IMR-90 (cell line): ENCODE results near the gene TRAF1. TPM values are rescaled to one million over a fixed set of nuclear protein-coding genes. Genes with fewer than 3 reads are reported as not detected.

ENCODE experiments used
- ATAC-seq: fragments of 200-7000 bp; cut with Tn5 transposase; 2 replicates; pipeline ENCODE4 v1.9.1; 2020; ENCODE audit warnings: low read depth, mild to moderate bottlenecking, moderate library complexity
- BruUV-seq: library from RNA; stranded (reverse); fragments of 400-500 nt; replicated peaks from 2 replicates; lab custom pipeline; 2021; lab: Mats Ljungman, UMichigan
- CTCF ChIA-PET: fragments of 300-600 bp; formaldehyde crosslinking; extraction: SDS; loops from one replicate; lab custom pipeline; 2021; ENCODE audit warnings: antibody characterized with exemption; lab: Yijun Ruan, JAX
- POLR2A ChIA-PET: fragments of 300-600 bp; sonication (Branson Sonifier 250); formaldehyde crosslinking; loops from one replicate; lab custom pipeline; 2022; ENCODE audit warnings: antibody characterized with exemption; ENCODE audit not compliant: unreplicated experiment; lab: Charles Lee
- DNase-seq: peaks from one replicate; pipeline ENCODE4 v3.0.0; 2013
- H2AFZ ChIP-seq: replicated peaks from 2 replicates; pipeline ENCODE3; 2013; ENCODE audit warnings: low read length, mild to moderate bottlenecking; ENCODE audit not compliant: poor library complexity
- H2AK5ac ChIP-seq: 2 replicates; pipeline ENCODE4 v1.6.1; 2013; ENCODE audit warnings: low read depth, low read length, inconsistent platforms
- H2AK9ac ChIP-seq: replicated peaks from 2 replicates; pipeline ENCODE3; 2013; ENCODE audit warnings: mild to moderate bottlenecking, low read depth, low read length, moderate library complexity; ENCODE audit not compliant: poor library complexity
- H2BK120ac ChIP-seq: 2 replicates; pipeline ENCODE4 v1.6.1; 2013; ENCODE audit warnings: low read depth, low read length, inconsistent platforms
- H2BK15ac ChIP-seq: 3 replicates; pipeline ENCODE4 v1.6.1; 2013; ENCODE audit warnings: low read depth, low read length, inconsistent platforms
- H2BK20ac ChIP-seq: 2 replicates; pipeline ENCODE4 v1.6.1; 2013; ENCODE audit warnings: low read depth, mild to moderate bottlenecking, inconsistent platforms, low read length, moderate library complexity
- H2BK5ac ChIP-seq: 2 replicates; pipeline ENCODE4 v1.6.1; 2013; ENCODE audit warnings: mild to moderate bottlenecking, low read depth, low read length, inconsistent platforms; ENCODE audit not compliant: poor library complexity, severe bottlenecking
- H3K14ac ChIP-seq: replicated peaks from 2 replicates; pipeline ENCODE4 v1.6.1; 2013; ENCODE audit warnings: low read depth, low read length, inconsistent platforms
- H3K18ac ChIP-seq: 2 replicates; pipeline ENCODE4 v1.6.1; 2013; ENCODE audit warnings: low read depth, low read length, control low read depth
- H3K23ac ChIP-seq: 2 replicates; pipeline ENCODE4 v1.6.1; 2013; ENCODE audit warnings: low read depth, low read length, inconsistent platforms
- H3K27ac ChIP-seq: 2 replicates; pipeline ENCODE4 v1.5.1; 2013; ENCODE audit warnings: mild to moderate bottlenecking, control low read depth, low read length; ENCODE audit not compliant: insufficient read depth
- H3K27me3 ChIP-seq: 2 replicates; pipeline ENCODE4 v1.6.1; 2013; ENCODE audit warnings: low read length; ENCODE audit not compliant: control insufficient read depth, insufficient read depth
- H3K36me3 ChIP-seq: 2 replicates; pipeline ENCODE4 v1.6.1; 2013; ENCODE audit warnings: low read length, mixed read lengths; ENCODE audit not compliant: control insufficient read depth, insufficient read depth
- H3K4ac ChIP-seq: 2 replicates; pipeline ENCODE4 v1.6.1; 2013; ENCODE audit warnings: low read depth, low read length, inconsistent platforms
- H3K4me1 ChIP-seq: 2 replicates; pipeline ENCODE4 v1.6.1; 2013; ENCODE audit warnings: low read length, mixed read lengths; ENCODE audit not compliant: control insufficient read depth, insufficient read depth
- H3K4me2 ChIP-seq: 2 replicates; pipeline ENCODE4 v1.6.1; 2013; ENCODE audit warnings: low read depth, mild to moderate bottlenecking, control low read depth, low read length, moderate library complexity
- H3K4me3 ChIP-seq: 2 replicates; pipeline ENCODE4 v1.5.1; 2013; ENCODE audit warnings: low read depth, mild to moderate bottlenecking, control low read depth, low read length, moderate library complexity; ENCODE audit not compliant: insufficient read depth
- H3K56ac ChIP-seq: 2 replicates; pipeline ENCODE4 v1.6.1; 2013; ENCODE audit warnings: low read length, inconsistent platforms; ENCODE audit not compliant: insufficient read depth; ENCODE audit errors: extremely low read depth
- H3K79me1 ChIP-seq, 2 experiments: 2 replicates each; pipeline ENCODE4 v1.6.1; 2013; ENCODE audit warnings: low read length in 2 of 2, inconsistent platforms in 1 of 2, low read depth in 1 of 2
- H3K9ac ChIP-seq: 2 replicates; pipeline ENCODE4 v1.6.1; 2013; ENCODE audit warnings: low read depth, low read length, control low read depth
- H3K9me1 ChIP-seq: 2 replicates; pipeline ENCODE4 v1.6.1; 2013; ENCODE audit warnings: low read length, inconsistent platforms; ENCODE audit not compliant: insufficient read depth
- H3K9me3 ChIP-seq: 2 replicates; pipeline ENCODE4 v1.6.1; 2013; ENCODE audit warnings: low read length; ENCODE audit not compliant: control insufficient read depth, insufficient read depth
- H4K20me1 ChIP-seq: 2 replicates; pipeline ENCODE4 v1.6.1; 2013; ENCODE audit warnings: low read length, inconsistent platforms; ENCODE audit not compliant: insufficient read depth
- H4K5ac ChIP-seq: 2 replicates; pipeline ENCODE4 v1.6.1; 2013; ENCODE audit warnings: mild to moderate bottlenecking, low read depth, low read length, control low read depth
- H4K8ac ChIP-seq, 2 experiments: 2 replicates each; pipeline ENCODE4 v1.6.1; 2013; ENCODE audit warnings: low read depth in 2 of 2, low read length in 2 of 2, control low read depth in 1 of 2, inconsistent platforms in 1 of 2
- H4K91ac ChIP-seq: 2 replicates; pipeline ENCODE4 v1.6.1; 2013; ENCODE audit warnings: low read depth, low read length, inconsistent platforms; ENCODE audit not compliant: insufficient read depth
- BHLHE40 ChIP-seq: fragments of 150-350 bp; IDR thresholded peaks from 2 replicates; pipeline ENCODE4 v1.6.1; 2016; ENCODE audit warnings: mild to moderate bottlenecking, low read depth, low read length
- MAFK ChIP-seq: IDR thresholded peaks from 2 replicates; pipeline ENCODE4 v1.6.1; 2012; ENCODE audit warnings: low read depth, low read length, improper control_type of control experiment
- MXI1 ChIP-seq: IDR thresholded peaks from 2 replicates; pipeline ENCODE4 v1.6.1; 2012; ENCODE audit warnings: low read depth, mild to moderate bottlenecking, low read length, moderate library complexity, borderline replicate concordance
- SMC3 ChIP-seq: fragments of 150-350 bp; IDR thresholded peaks from 2 replicates; pipeline ENCODE4 v1.6.1; 2016; ENCODE audit warnings: low read depth, mild to moderate bottlenecking, antibody characterized with exemption, low read length, moderate library complexity
- WGBS, 2 experiments: methylation state at CpG; one replicate each; pipeline versions ENCODE4 v1.1.5 to v1.1.7; 2013; ENCODE audit warnings: missing lambda C conversion rate in 2 of 2; ENCODE audit not compliant: insufficient read length in 1 of 2; ENCODE audit errors: extremely low coverage in 2 of 2; 5-methylcytosine and 5-hydroxymethylcytosine counted together
- dilution Hi-C: fragments of 300-500 bp; cut with HindIII; formaldehyde crosslinking; loops from one replicate; pipeline ENCODE4 v1.14.3; 2018; ENCODE audit warnings: low sequenced_read_pairs; ENCODE audit not compliant: unreplicated experiment
- in situ Hi-C: fragments of 300-500 bp; cut with MboI; formaldehyde crosslinking; loops from 3 replicates; pipeline ENCODE4 v1.14.3; 2019; ENCODE audit warnings: low sequenced_read_pairs, inconsistent platforms, mixed read lengths
- intact Hi-C: fragments of 100-400 bp; cut with micrococcal nuclease; formaldehyde crosslinking; loops from 2 replicates; pipeline ENCODE4 v1.10.0; 2022
- polyA plus RNA-seq, 3 experiments: library from polyadenylated mRNA; depleted of rRNA; stranded (reverse); fragments of >200 nt; gene quantifications; 2 replicates each; pipeline ENCODE4 v1.2.3, GENCODE V29; 2012; ENCODE audit warnings: low replicate concordance in 1 of 3
- total RNA-seq: library from RNA; depleted of rRNA; stranded (reverse); fragments of >200 nt; gene quantifications from 2 replicates; pipeline ENCODE4 v1.2.3, GENCODE V29; 2012

The TRAF1 gene
- total and polyA plus RNA-seq, 2 of the 4 experiments (the other 2 are of a cell fraction): 3.9 to 4.1 TPM

GRCh38 chr9:120869360-120869687 is 57.3 kb downstream of the TRAF1 start:
- POLR2A ChIA-PET: no interaction called here
- peak overlapping the region; percentile 48 for H3K4me3 ChIP-seq

More at GRCh38 chr9:120869360-120869687, 57.3 kb downstream of the TRAF1 start:
- Histone ChIP-seq H3K4me1 (peaks cover 10% of the 10 kb centered on the region), H2AK5ac (peak overlapping the region; percentile 63), H3K14ac (peak overlapping the region; percentile 19; the same call in 1 of the 2 replicates), H3K18ac (no peak overlapping the region; the same call in 1 of the 2 replicates), H3K27me3 (no peaks in the 10 kb centered on the region), H4K8ac (peak overlapping the region; percentile 91 to 93; a peak in 3 of 4 replicates), H3K9me3 (no peaks in the 10 kb centered on the region), H3K79me1 (peaks cover 13 to 45% of the 10 kb centered on the region in 2 experiments), H2BK5ac (peak overlapping the region; percentile 42), H2AK9ac (peak overlapping the region; percentile 75), H3K9me1 (peaks cover 28% of the 10 kb centered on the region), H3K4ac (peak overlapping the region; percentile 69), H3K4me2 (peak overlapping the region; percentile 59), H3K23ac (no peak overlapping the region), H3K56ac (no peak overlapping the region), H4K20me1 (no peaks in the 10 kb centered on the region), H2BK15ac (peak overlapping the region; percentile 57; the same call in 1 of the 3 replicates), H3K36me3 (peaks cover 31% of the 10 kb centered on the region), H2AFZ (peak overlapping the region; percentile 91), H3K9ac (peak overlapping the region; percentile 28), H4K5ac (peak overlapping the region; percentile 38), H2BK120ac (peak overlapping the region; percentile 25), H2BK20ac (0 out of 2 replicates have a peak overlapping the region, but pooled peaks have one; percentile 5), H3K27ac (peak overlapping the region; percentile 69), H4K91ac (peak overlapping the region; percentile 62; the same call in 1 of the 2 replicates)
- BruUV-seq: no TSS peak
- CTCF ChIA-PET: interaction anchor here (0.6 to 1.0 kb wide), 2 partner anchors 48 to 325 kb away, joined by 3 read pairs; no protein-coding TSS in a partner anchor
- no CpG with 5 or more reads among the region's 10 CpGs for WGBS, 2 experiments
- dilution Hi-C loops (no loop called here), intact Hi-C loops (loop anchor here (2.0 kb wide), 1 partner anchor 67 kb away; no protein-coding TSS in a partner anchor), in situ Hi-C loops (no loop called here)
- no peak for TF ChIP-seq SMC3
- TF ChIP-seq MXI1: peak; percentile 51; the same call in 1 of the 2 replicates
- no peak for TF ChIP-seq MAFK
- TF ChIP-seq BHLHE40: no peak
- DNase-seq (no peak), ATAC-seq (no peak)
